HG02623 (cell line): ENCODE data around the gene SLC35F3.

Experiments
- ATAC-seq: cut with Tn5 transposase; IDR thresholded peaks from one replicate; pipeline ENCODE4 v1.9.1; 2021; ENCODE audit warnings: moderate library complexity; ENCODE audit not compliant: unreplicated experiment

SLC35F3 gene

GRCh38 chr1:234309598-234310459 is 405.4 kb downstream of the SLC35F3 start:
- peak; percentile 82 for ATAC-seq

- ATAC-seq = no peak
Measured at GRCh38 chr1:234310460-234310817, 406.0 kb downstream of the SLC35F3 start.

- ATAC-seq = no peak
Measured at GRCh38 chr1:234311414-234311813, 406.9 kb downstream of the SLC35F3 start.

GRCh38 chr1:234313171-234313570 is 408.7 kb downstream of the SLC35F3 start:
- ATAC-seq = no peak

GRCh38 chr1:234315091-234315541 is 410.6 kb downstream of the SLC35F3 start:
- no peak for ATAC-seq

GRCh38 chr1:234315588-234315987 is 411.1 kb downstream of the SLC35F3 start:
- ATAC-seq = no peak

GRCh38 chr1:234316486-234316885 is 412.0 kb downstream of the SLC35F3 start:
- no peak for ATAC-seq

GRCh38 chr1:234316937-234317336 is 412.5 kb downstream of the SLC35F3 start:
- ATAC-seq = no peak

GRCh38 chr1:234320069-234320468 is 415.6 kb downstream of the SLC35F3 start:
- ATAC-seq = no peak

GRCh38 chr1:234320549-234320948 is 416.1 kb downstream of the SLC35F3 start:
- no peak for ATAC-seq

- no peak for ATAC-seq
Measured at GRCh38 chr1:234321231-234321630, 416.8 kb downstream of the SLC35F3 start.

- no peak for ATAC-seq
Measured at GRCh38 chr1:234322097-234322496, 417.6 kb downstream of the SLC35F3 start.

GRCh38 chr1:234322979-234323378 is 418.5 kb downstream of the SLC35F3 start:
- ATAC-seq = no peak

GRCh38 chr1:234324821-234325220 is 420.3 kb downstream of the SLC35F3 start:
- no peak for ATAC-seq

- no peak for ATAC-seq
Measured at GRCh38 chr1:234325878-234326496, 421.5 kb downstream of the SLC35F3 start.

- peak; percentile 60 for ATAC-seq
Measured at GRCh38 chr1:234326497-234327366, 422.3 kb downstream of the SLC35F3 start.

GRCh38 chr1:234327577-234328164 is 423.2 kb downstream of the SLC35F3 start:
- no peak for ATAC-seq

- no peak for ATAC-seq
Measured at GRCh38 chr1:234330843-234331215, 426.4 kb downstream of the SLC35F3 start.

- no peak for ATAC-seq
Measured at GRCh38 chr1:234331507-234331906, 427.0 kb downstream of the SLC35F3 start.

- ATAC-seq = no peak
Measured at GRCh38 chr1:234336359-234336758, 431.9 kb downstream of the SLC35F3 start.

- no peak for ATAC-seq
Measured at GRCh38 chr1:234337233-234337632, 432.8 kb downstream of the SLC35F3 start.
